Duodenal mucosa (tissue), 2 donors: ENCODE data around the gene EIF4EBP2.

Experiments used
- H3K27ac ChIP-seq: one replicate; pipeline ENCODE4 v1.7.0; 2013; ENCODE audit warnings: low read depth, low read length
- H3K27me3 ChIP-seq, 2 donors: one replicate each; pipeline ENCODE4 v1.7.0; 2013; ENCODE audit warnings: low read length in 2 of 2, control low read depth in 1 of 2; ENCODE audit not compliant: insufficient read depth in 2 of 2, control insufficient read depth in 1 of 2
- H3K36me3 ChIP-seq, 2 donors: one replicate each; pipeline ENCODE4 v1.7.0; 2013; ENCODE audit warnings: low read length in 2 of 2, control low read depth in 1 of 2; ENCODE audit not compliant: insufficient read depth in 2 of 2, control insufficient read depth in 1 of 2
- H3K4me1 ChIP-seq, 2 donors: one replicate each; pipeline ENCODE4 v1.7.0; 2013; ENCODE audit warnings: low read length in 2 of 2, control low read depth in 1 of 2; ENCODE audit not compliant: insufficient read depth in 2 of 2, control insufficient read depth in 1 of 2
- H3K4me3 ChIP-seq, 2 donors: one replicate each; pipeline ENCODE4 v1.7.0; 2013; ENCODE audit warnings: low read length in 2 of 2, low read depth in 1 of 2
- H3K9ac ChIP-seq, 2 donors: one replicate each; pipeline ENCODE4 v1.7.0; 2013; ENCODE audit warnings: low read length in 2 of 2, low read depth in 1 of 2
- H3K9me3 ChIP-seq, 2 donors: one replicate each; pipeline ENCODE4 v1.7.0; 2013; ENCODE audit warnings: low read length in 2 of 2, control low read depth in 1 of 2; ENCODE audit not compliant: control insufficient read depth in 1 of 2

EIF4EBP2 gene

GRCh38 chr10:70404036-70404786, at the start of gene EIF4EBP2:
Gene EIF4EBP2 (plus strand): TSS chr10:70404145. CDS start chr10:70404402, 257 bp downstream.
- Histone ChIP-seq H3K4me3 (peak within 1 kb of the TSS; percentile 90 to 93), H3K36me3 (no peaks in the 10 kb centered on the region), H3K9me3 (no peaks in the 10 kb centered on the region), H3K4me1 (peaks cover 18 to 25% of the 10 kb centered on the region in 2 donors), H3K27ac (peak within 1 kb of the TSS; percentile 97), H3K27me3 (no peaks in the 10 kb centered on the region), H3K9ac (peak within 1 kb of the TSS; percentile 89 to 99)

GRCh38 chr10:70354556-70354955, 49.4 kb upstream of the EIF4EBP2 start:
- Histone ChIP-seq H3K4me1 (peaks cover 10 to 19% of the 10 kb centered on the region in 2 donors), H3K27me3 (no peaks in the 10 kb centered on the region), H3K27ac (no peak overlapping the region), H3K36me3 (no peaks in the 10 kb centered on the region), H3K9me3 (no peaks in the 10 kb centered on the region), H3K9ac (no peak overlapping the region), H3K4me3 (no peak overlapping the region)

- Histone ChIP-seq H3K4me1 (peaks cover 10 to 18% of the 10 kb centered on the region in 2 donors), H3K27me3 (no peaks in the 10 kb centered on the region), H3K9me3 (no peaks in the 10 kb centered on the region), H3K27ac (peak overlapping the region; percentile 18), H3K4me3 (peak overlapping the region; percentile 26 to 37), H3K9ac (peak overlapping the region in 1 of 2 donors; percentile 18), H3K36me3 (no peaks in the 10 kb centered on the region)
Observed at GRCh38 chr10:70355051-70356021, 48.6 kb upstream of the EIF4EBP2 start.

GRCh38 chr10:70357565-70357964, 46.4 kb upstream of the EIF4EBP2 start:
- no peak overlapping the region for H3K9ac ChIP-seq
- H3K4me3 ChIP-seq, result no peak overlapping the region
- H3K4me1 ChIP-seq, result peaks cover 10 to 12% of the 10 kb centered on the region in 2 donors
- peaks cover 0 to 3% of the 10 kb centered on the region in 2 donors for H3K36me3 ChIP-seq
- no peaks in the 10 kb centered on the region for H3K27me3 ChIP-seq
- no peak overlapping the region for H3K27ac ChIP-seq
- no peaks in the 10 kb centered on the region for H3K9me3 ChIP-seq

GRCh38 chr10:70358446-70358845, 45.5 kb upstream of the EIF4EBP2 start:
- H3K9me3 ChIP-seq, result no peaks in the 10 kb centered on the region
- H3K27ac ChIP-seq, result no peak overlapping the region
- no peaks in the 10 kb centered on the region for H3K27me3 ChIP-seq

GRCh38 chr10:70359017-70359550, 44.9 kb upstream of the EIF4EBP2 start:
- Histone ChIP-seq H3K9ac (no peak overlapping the region), H3K27ac (no peak overlapping the region), H3K4me3 (no peak overlapping the region), H3K9me3 (no peaks in the 10 kb centered on the region), H3K36me3 (peaks cover 0 to 3% of the 10 kb centered on the region in 2 donors), H3K4me1 (peaks cover 11 to 16% of the 10 kb centered on the region in 2 donors), H3K27me3 (no peaks in the 10 kb centered on the region)

More at GRCh38 chr10:70358446-70358845, 45.5 kb upstream of the EIF4EBP2 start:
- no peak overlapping the region for H3K9ac ChIP-seq
- peaks cover 6 to 12% of the 10 kb centered on the region in 2 donors for H3K4me1 ChIP-seq
- no peak overlapping the region for H3K4me3 ChIP-seq
- peaks cover 0 to 3% of the 10 kb centered on the region in 2 donors for H3K36me3 ChIP-seq

GRCh38 chr10:70360215-70360614, 43.7 kb upstream of the EIF4EBP2 start:
- no peaks in the 10 kb centered on the region for H3K27me3 ChIP-seq
- no peak overlapping the region for H3K27ac ChIP-seq
- no peak overlapping the region for H3K9ac ChIP-seq
- no peaks in the 10 kb centered on the region for H3K9me3 ChIP-seq
- peaks cover 18% of the 10 kb centered on the region in 2 donors for H3K4me1 ChIP-seq
- H3K4me3 ChIP-seq, result no peak overlapping the region
- peaks cover 0 to 3% of the 10 kb centered on the region in 2 donors for H3K36me3 ChIP-seq

- no peaks in the 10 kb centered on the region for H3K9me3 ChIP-seq
- no peak overlapping the region for H3K27ac ChIP-seq
- no peaks in the 10 kb centered on the region for H3K27me3 ChIP-seq
- no peak overlapping the region for H3K9ac ChIP-seq
- peaks cover 0 to 3% of the 10 kb centered on the region in 2 donors for H3K36me3 ChIP-seq
- H3K4me3 ChIP-seq, result no peak overlapping the region
- peaks cover 16 to 18% of the 10 kb centered on the region in 2 donors for H3K4me1 ChIP-seq
Observed at GRCh38 chr10:70362328-70362727, 41.6 kb upstream of the EIF4EBP2 start.

- no peaks in the 10 kb centered on the region for H3K27me3 ChIP-seq
- H3K9ac ChIP-seq, result no peak overlapping the region
- peaks cover 0 to 3% of the 10 kb centered on the region in 2 donors for H3K36me3 ChIP-seq
- no peak overlapping the region for H3K27ac ChIP-seq
- peaks cover 11 to 13% of the 10 kb centered on the region in 2 donors for H3K4me1 ChIP-seq
- H3K9me3 ChIP-seq, result no peaks in the 10 kb centered on the region
- H3K4me3 ChIP-seq, result no peak overlapping the region
Observed at GRCh38 chr10:70363292-70363691, 40.7 kb upstream of the EIF4EBP2 start.
